K562 (cell line): ENCODE measurements around the gene LOC128125822.
A peak's percentile ranks its signal among the peaks of the same experiment; 100 is the strongest.

Source experiments
- CBFA2T2 ChIP-seq: fragments of 450-650 bp; conservative IDR thresholded peaks from 2 replicates; pipeline ENCODE4 v1.6.1; 2017; ENCODE audit warnings: mild to moderate bottlenecking
- DLX4 ChIP-seq: fragments of 250-450 bp; sonication (Bioruptor Pico); IDR thresholded peaks from 2 replicates; pipeline ENCODE4 v1.6.1; 2021; ENCODE audit warnings: mild to moderate bottlenecking
- ESRRA ChIP-seq: fragments of 450-650 bp; IDR thresholded peaks from 2 replicates; pipeline ENCODE4 v1.6.1; 2014; ENCODE audit warnings: low read depth, mild to moderate bottlenecking, moderate library complexity, borderline replicate concordance
- FOXJ2 ChIP-seq: fragments of 200-800 bp; sonication (Bioruptor generic); IDR thresholded peaks from 2 replicates; pipeline ENCODE4 v1.6.1; 2016; ENCODE audit warnings: missing genetic modification characterization, missing compliant biosample characterization
- LARP7 ChIP-seq: fragments of 450-650 bp; IDR thresholded peaks from 2 replicates; pipeline ENCODE4 v1.6.1; 2016
- MAFF ChIP-seq: IDR thresholded peaks from 2 replicates; pipeline ENCODE4 v1.6.1; 2012; ENCODE audit warnings: low read length, improper control_type of control experiment
- MAFG ChIP-seq: fragments of 450-650 bp; conservative IDR thresholded peaks from 2 replicates; pipeline ENCODE4 v1.6.1; 2016; ENCODE audit warnings: missing genetic modification characterization, missing compliant biosample characterization
- MAFK ChIP-seq: IDR thresholded peaks from 2 replicates; pipeline ENCODE4 v1.6.1; 2011; ENCODE audit warnings: low read length, improper control_type of control experiment
- MCM5 ChIP-seq: fragments of 450-650 bp; IDR thresholded peaks from 2 replicates; pipeline ENCODE4 v1.6.1; 2016; ENCODE audit warnings: low read depth
- MITF ChIP-seq: IDR thresholded peaks from 2 replicates; pipeline ENCODE4 v1.6.1; 2014; ENCODE audit warnings: antibody characterized with exemption
- SMAD2 ChIP-seq: fragments of 150-350 bp; IDR thresholded peaks from 2 replicates; pipeline ENCODE4 v1.6.1; 2014; ENCODE audit warnings: low read depth, mild to moderate bottlenecking, low read length
- SMARCA5 ChIP-seq: fragments of 450-650 bp; IDR thresholded peaks from 2 replicates; pipeline ENCODE4 v1.6.1; 2016
- TAF1 ChIP-seq: IDR thresholded peaks from 2 replicates; pipeline ENCODE4 v1.6.1; 2011; ENCODE audit warnings: mild to moderate bottlenecking, low read length, moderate library complexity; ENCODE audit not compliant: insufficient read depth, control insufficient read depth, severe bottlenecking; ENCODE audit errors: extremely low read depth
- THAP12 ChIP-seq: fragments of 250-450 bp; sonication (Bioruptor Pico); IDR thresholded peaks from 2 replicates; pipeline ENCODE4 v1.9.0; 2021; ENCODE audit warnings: mild to moderate bottlenecking, inconsistent platforms
- TSHZ1 ChIP-seq: fragments of 250-450 bp; sonication (Bioruptor Pico); IDR thresholded peaks from 2 replicates; pipeline ENCODE4 v1.4.0; 2020; ENCODE audit warnings: mild to moderate bottlenecking, moderate library complexity
- ZNF232 ChIP-seq: sonication (generic); formaldehyde crosslinking; IDR thresholded peaks from 2 replicates; pipeline ENCODE4 v1.8.0; 2022; ENCODE audit warnings: mild to moderate bottlenecking, missing genetic modification reagents
- ZNF316 ChIP-seq: fragments of 450-650 bp; IDR thresholded peaks from 2 replicates; pipeline ENCODE4 v1.6.1; 2016
- ZNF518B ChIP-seq: fragments of 250-450 bp; sonication (Bioruptor Pico); IDR thresholded peaks from 2 replicates; pipeline ENCODE4 v1.5.0; 2021; ENCODE audit warnings: mild to moderate bottlenecking, moderate library complexity

The LOC128125822 gene

GRCh38 chr6:63611560-63611959 lies 39.3 kb downstream of the LOC128125822 start (continued):
- TF ChIP-seq LARP7 (no peak), MAFF (peak; percentile 99), TAF1 (no peak), ZNF232 (CRISPR knock-in tag) (no peak), MAFK (peak; percentile 99), DLX4 (no peak), MCM5 (no peak), THAP12 (CRISPR knock-in tag) (no peak), ZNF316 (peak; percentile 97), TSHZ1 (no peak), CBFA2T2 (no peak), SMARCA5 (no peak), MAFG (tag) (peak; percentile 92), ESRRA (no peak), SMAD2 (no peak), MITF (no peak), FOXJ2 (no peak), ZNF518B (CRISPR knock-in tag) (no peak)
